DMS 273 (cell line): ENCODE data around the gene DNAJB6.

Source experiments
- DNase-seq: peaks from one replicate; lab custom pipeline; 2025; ENCODE audit not compliant: unreplicated experiment; lab: John Stamatoyannopoulos, UW

The DNAJB6 gene

DNA sequence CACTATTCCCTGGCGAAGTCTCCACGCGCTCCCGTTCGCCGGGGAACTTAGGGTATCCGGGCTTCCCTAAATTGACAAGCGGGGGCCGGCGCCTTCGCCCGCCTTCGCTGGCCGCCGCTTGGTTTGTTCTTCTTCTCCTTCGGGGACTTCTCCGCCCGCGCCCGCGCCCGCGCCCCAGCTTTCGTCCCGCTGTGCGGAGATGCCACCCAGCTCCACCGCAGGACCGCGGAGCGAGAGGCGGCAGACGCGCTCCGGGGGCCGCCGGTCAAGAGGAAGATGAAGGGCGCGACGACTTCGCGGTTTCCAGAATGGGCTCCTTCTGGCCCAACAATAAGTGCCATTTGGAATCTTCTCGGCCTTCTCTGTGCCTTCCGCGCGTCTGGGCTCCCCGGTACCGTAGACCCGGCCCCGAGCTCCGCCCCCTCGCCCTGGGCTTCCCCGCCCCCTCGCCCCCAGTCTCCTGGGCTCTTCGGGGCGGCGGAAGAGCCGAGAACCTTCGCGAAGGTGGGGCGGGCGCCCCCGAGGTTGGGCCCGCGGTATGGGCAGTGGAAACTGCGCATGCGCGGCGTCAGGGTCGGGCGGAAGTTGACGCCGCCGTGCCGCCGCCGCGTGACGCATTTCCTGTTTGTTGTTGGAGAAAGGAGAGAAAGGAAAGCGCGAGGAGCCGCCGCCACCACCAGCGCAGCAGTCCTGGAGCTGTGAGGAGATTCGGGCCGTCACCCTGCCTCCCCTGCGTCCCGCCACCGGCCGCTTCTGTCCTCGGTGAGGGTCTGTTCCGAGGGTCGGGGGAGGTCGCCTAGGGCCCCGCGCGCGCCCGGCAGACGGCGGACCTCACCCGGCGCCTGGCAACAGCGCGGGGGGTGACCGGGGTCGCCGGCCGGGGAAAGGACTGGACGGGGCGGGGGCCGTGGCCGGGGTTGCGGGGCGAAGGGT, at the start of gene DNAJB6:
Gene DNAJB6 (plus strand): TSS at position 622 of the 933 bp plus-strand sequence. CDS start 21,569 bp downstream, outside the sequence.
- peak; percentile 98 for DNase-seq

DNA sequence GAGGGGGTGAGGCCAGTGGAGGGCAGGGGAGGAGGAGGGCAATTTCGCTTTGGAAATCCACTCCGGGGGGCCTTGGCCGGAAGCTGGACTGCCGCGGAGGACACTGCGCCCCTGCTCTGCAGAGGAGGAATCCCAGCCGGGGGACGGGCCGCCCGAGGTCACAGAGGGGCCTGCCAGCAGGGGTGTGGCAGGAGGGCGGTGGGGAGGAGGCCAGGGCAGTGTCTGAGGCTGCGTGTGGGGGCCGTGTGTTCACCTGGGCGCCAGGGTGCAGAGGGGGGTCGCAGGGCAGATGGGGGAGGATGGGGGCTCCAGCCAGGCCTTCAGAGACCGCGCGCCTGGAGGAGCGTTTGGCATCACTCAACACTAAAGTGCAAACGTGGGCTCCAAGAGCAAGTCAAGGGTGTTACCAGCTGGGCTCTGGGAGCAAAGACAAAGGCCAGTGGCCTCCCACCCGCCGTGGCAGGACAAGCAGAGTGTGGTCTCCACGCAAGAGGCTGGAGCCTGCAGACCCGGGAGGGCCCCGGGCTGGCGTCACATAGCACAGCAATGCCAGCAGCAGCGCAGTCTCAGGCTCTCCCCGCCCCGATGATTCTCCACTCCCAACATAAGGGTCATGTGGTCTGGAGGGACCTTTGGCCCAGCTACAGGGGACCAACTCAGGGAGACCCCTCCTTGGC, 45.3 kb upstream of the DNAJB6 start:
- DNase-seq: no peak

DNA sequence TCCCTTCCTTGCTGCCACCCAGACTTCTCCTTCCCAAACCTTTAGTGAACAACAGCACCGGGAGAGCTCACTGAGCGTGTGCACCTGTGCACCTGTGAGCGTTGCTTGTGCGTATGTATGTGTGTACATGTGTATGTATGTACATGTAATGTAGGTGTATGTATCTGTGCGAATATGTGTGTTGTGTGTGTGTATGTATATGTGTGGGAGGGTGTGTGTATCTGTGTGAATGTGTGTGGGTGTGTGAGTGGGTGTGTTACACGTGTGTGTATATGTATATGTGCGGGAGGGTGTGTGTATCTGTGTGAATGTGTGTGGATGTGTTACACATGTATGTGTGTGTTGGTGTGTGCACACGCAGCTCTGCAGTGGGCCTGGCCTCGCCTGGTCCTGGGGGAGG, 44.5 kb upstream of the DNAJB6 start:
- DNase-seq: no peak

DNA sequence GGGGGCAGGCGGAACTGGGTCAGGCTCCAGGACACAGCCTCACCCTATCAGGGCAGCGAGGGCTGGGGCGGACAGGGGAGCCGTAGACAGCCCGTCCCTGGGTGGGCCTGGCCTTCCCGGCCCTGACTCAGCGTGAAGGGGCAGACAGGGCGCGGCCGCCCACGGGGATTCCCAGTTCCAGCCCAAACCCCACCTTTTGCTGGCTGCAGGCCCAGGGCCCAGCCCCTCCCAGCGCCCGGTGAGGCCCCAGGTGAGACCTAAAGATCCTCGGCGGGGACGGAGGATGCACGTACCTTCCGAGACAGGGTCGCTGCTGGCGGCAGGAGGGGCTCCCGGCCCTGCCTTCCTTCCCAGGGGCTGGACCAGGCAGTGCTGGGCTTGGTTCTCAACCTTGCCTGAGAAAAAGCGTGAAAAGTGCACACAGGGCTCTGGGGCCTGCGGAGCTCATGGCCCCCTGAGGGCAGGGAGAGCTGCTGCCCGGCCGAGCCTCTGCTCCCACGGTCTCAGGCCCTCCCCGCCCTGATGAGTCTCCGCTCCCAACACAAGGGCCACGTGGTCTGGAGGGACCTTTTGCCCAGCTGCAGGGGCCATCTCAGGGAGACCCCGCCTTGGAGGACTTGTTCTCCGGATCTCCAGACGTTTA, 43.9 kb upstream of the DNAJB6 start:
- DNase-seq: no peak

DNA sequence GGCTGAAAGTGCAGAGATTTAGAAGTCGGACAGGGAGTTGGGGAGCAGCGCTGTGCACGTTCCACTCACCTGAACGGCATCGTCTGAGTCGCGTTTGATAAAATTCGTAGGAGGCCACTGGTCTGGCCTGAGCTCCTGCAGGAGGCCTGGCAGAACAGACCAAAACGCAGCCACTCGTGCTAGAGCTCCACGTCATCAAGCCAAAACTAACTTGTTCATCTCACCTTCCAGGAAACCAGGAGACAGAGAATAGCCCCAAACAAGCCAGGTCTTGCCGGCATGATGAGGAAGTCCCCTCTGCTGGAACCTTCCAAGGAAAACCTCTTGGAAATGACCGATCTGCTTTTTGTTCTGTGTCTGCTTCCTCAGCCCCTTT, 43.4 kb upstream of the DNAJB6 start:
- no peak for DNase-seq

DNA sequence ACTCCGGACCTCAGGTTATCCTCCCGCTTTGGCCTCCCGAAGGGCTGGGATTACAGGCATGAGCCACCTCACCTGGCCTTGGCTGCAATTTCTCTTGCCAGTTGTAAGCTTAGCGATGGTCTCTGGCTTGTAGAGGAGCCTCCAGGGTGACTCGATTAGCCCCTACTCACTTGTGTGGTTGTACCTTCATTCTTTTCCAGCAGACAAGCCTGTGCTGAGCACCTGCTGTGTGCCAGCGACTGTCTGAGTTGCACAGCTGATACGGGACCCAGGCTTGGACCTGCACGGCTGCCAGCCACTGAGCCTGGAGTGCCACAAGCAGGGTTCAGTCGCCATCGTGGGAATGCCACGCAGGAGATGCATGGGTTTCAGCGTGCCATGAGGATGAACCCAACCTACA, 42.0 kb upstream of the DNAJB6 start:
- no peak for DNase-seq

DNA sequence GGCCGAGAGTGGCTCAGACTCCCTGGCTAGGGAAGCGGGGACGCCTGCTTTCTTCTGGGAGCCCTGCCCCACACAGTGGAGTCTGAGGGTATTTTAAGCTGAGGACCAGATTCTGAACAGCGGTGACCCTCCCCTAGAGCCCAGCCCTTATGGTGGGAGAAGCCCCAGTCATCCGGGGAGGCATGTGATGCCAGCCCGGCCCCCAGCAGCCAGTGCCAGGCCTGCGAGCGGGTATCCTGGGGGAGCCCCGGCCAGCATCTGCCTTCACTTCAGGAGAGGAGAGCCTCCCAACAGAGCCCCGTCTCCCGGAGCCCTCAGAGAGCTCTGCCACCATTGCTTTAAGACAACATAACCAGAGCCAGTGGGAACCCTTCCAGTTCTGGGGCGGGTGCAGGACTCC, 41.5 kb upstream of the DNAJB6 start:
- DNase-seq: no peak

DNA sequence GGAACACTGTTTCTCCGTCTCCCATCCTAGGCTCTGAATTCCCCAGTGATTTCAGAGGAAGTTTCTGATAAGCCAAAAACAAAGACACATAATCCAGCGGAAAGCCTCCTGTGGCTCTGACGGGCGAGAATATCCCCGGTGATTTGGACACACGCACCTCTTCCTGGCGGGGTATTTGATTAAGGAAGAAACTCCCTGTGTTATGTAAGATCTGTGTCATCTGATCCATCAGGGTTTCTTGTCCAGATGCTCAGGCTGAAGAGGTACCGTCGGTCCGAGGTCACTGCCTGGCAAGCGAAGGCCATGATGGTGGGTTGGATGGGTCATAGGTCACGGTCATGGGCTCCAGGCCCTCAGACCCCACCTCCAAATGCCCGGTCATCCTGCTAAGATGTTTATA, 39.6 kb upstream of the DNAJB6 start:
- no peak for DNase-seq

DNA sequence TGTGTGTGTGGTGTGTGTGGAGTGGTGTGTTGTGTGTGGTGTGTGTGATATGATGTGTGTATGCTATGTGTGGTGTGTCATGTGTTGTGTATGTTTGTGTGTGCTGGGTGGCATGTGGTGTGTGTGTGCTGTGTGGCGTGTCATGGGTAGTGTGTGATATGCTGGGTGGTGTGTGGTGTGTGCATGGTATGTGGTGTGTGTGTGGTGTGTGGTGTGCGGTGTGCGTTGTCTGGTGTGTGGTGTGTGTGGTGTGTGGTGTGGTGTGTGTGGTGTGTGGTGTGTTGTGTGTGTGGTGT, 37.5 kb upstream of the DNAJB6 start:
- DNase-seq: no peak

DNA sequence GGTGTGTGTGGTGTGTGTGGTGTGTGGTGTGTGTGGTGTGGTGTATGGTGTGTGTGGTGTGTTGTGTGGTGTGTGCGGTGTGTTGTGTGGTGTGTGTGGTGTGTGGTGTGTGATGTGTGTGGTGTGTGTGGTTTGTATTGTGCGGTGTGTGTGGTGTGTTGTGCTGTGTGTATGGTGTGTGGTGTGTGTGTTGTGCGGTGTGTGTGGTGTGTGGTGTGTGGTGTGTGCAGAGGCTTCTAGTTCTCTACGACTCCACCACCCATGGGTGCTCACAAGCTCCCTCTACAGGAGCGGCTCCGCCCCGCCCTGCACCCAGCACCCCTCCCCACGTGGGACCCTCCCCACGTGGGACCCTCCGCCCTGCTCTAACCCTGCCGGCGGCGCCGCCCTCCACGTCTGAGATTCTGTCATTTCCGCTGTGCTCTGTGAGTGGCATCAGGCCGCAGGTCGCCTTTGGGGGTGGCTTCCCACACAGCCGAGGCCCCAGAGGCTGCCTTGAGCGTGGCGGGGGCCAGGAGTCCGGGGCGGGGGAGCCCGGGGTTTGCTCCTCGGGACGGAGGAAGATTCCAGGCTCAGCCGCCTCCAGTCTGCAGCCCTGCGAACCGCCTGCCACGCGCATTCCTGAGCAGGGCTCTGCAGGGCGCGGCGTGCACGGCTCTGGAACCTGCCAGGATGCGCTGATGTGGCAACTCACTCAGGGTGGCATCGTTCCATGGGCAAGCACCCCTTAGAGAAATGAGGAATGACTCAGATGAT, 37.0 kb upstream of the DNAJB6 start:
- peak; percentile 35 for DNase-seq

DNA sequence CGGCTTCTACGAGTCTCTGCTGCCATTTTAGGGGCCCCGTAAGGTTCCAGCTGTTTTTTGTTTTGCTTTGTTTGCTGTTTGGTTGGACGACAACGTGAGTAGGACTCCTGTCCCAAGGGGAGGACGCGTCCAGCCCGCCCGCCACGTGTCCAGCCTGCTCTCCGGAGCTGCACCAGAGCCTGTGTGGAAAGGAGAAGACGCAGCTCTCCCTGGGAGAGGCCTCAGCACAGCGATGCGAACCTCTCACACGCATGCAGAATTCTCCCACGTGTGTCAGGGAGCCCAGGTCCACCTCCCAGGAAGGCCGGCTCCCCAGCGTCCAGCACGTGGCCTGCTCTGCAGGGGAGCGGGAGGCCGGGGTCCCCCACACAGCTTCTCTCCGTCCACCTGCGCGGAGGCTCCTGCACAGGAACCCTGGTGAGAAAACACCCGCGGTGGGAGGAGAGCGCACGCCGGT, 36.4 kb upstream of the DNAJB6 start:
- DNase-seq: no peak

DNA sequence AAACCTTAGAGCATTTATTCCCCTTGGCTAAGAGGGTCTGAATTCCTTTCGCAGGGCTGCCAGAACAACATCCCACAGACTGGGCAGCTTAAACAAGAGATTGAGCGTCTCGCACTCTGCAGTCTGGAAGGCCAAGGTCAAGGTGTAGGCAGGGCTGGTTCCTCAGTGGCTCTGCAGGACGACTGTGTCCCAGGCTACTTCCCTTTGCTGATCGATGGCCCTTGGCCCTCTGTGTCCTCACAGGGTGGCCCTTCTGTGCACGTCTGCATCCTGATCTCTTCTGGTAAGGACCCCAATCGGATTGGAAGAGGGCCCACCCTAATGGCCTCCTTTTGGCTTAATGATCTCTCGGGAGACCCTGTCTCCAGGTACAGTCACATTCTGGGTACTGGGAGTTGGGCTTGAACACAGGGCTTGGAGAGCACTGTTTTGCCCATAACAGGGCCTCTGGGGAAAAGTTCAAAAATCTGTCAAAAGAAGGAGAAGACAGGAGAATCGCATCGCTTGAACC, 35.1 kb upstream of the DNAJB6 start:
- DNase-seq: no peak

DNA sequence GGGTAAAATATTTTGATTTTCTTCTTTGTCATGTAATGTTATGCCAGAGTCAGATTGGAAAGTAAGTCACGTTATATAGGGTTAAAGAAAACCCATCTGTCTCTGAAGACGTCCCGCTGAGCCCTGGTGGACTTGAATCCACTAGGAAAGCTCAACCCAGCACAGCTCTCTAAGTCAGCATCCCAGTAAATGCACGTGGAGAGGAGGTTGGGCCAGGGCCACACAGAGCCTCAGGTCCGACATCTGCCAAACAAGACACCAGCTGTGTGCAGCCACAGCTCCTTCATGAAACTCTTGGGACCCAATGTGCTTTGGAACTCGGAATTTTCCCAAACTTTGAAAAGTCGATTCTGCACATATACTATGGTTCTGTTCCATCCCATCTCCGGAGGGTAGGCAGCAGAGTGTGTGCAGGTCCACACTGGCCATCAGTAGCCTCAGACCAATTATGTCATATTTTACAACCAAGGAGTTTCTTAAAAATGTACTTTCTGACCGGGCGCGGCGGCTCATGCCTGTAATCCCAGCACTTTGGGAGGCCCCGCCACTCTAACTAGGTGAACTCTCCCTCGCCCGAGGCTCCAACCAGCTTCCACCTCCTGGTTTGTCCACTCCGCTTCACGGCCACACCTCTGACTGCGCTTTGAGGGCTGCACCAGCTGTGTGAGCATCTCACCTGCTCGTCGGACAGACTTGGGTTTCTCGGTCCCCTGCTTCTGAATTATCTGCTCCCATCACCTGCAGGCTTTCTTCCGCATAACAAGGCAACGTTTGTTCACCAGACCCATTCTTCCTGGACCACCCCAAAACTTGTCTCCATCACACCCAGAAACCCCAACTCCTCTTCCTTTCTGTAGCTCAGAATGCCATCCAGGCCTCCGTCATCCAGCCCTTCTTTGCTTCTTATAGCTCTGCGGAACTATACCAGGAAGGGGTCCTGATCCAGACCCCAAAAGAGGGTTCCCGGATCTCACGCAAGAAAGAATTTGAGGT, 29.7 kb upstream of the DNAJB6 start:
- DNase-seq: peak; percentile 60

DNA sequence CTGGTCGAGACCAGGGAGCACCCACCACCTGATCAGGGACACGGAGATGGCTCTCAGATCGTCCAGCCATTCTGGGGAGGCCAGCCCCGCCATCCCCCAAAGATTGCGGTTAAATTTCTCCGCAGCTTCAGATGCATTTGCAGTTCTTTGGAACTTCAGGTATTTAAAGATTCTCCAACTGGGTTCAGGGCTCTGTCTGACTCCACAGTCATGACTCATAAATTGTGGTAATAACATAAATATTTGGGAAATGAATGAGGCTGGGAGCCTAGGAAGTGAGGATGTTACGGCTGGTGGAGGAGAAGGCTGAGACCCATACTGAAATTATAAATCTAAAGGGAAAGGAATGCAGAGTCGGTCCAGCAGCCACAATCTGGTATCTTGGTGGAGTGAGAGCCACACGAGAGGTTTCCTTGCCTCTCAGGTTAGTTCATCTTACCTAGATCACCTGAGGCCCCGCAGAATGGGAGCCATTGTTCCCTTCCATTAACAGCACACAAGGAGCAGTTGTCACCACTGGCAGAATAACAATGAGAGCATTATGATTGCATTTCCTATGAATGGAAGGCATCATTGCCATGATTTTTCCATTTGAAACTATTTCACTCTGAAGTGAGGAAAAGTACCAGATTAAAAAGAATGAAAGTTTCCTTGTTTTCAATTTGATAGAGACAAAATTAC, 26.7 kb upstream of the DNAJB6 start:
- no peak for DNase-seq

DNA sequence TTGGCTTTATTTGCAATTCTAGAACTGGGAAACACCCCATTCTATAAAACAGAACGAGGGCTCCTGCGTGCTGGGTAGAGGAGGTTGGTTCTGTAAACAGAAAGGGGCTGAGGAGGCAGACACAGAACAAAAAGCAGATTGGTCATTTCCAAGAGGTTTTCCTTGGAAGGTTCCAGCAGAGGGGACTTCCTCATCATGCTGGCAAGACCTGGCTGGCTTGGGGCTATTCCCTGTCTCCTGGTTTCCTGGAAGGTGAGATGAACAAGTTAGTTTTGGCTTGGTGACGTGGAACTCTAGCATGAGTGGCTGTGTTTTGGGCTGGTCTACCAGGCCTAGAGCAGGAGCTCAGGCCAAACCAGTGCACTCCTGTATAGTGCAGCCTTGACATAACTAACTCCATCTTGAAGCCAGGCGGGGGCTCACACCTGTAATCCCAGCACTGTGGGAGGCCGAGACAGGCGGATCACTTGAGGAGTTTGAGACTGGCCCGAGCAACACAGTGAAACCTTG, 26.1 kb upstream of the DNAJB6 start:
- DNase-seq: no peak

DNA sequence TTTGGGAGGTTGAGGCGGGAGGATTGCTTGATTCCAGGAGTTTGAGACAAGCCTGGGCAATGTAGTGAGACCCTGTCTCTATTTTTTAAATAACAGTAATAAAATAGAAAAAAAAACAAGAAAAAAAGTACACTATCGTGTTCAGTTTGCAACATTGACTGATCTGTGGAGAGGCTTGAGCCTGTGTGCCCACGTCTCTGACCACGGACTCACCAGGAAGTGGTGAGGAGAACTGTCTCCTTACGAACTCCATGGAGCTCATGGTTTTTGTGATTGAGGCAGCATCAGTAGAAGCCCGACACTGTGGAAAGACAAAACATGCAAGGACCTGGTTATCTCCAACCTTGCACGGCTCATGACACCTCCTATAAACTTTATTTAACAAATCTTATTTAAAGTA, 23.9 kb upstream of the DNAJB6 start:
- no peak for DNase-seq

DNA sequence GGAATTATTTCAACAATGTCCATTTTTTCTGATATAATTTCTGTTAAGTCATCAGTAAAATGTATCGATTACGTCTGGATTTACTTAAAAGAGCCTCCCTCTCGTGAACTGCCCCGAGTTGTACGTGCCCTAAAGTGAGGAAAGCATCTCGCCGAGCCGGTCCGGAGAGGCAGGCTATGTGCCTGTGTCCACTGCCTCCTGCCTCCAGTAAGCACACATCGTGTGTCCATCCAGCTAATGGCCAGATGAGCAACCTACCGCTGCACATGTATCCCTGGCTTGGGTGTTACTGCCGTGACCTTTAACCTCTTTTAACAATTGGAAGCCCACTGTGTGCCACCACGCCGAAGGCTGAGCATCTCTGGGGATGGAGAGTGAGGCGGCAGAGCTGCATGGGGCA, 23.2 kb upstream of the DNAJB6 start:
- no peak for DNase-seq

DNA sequence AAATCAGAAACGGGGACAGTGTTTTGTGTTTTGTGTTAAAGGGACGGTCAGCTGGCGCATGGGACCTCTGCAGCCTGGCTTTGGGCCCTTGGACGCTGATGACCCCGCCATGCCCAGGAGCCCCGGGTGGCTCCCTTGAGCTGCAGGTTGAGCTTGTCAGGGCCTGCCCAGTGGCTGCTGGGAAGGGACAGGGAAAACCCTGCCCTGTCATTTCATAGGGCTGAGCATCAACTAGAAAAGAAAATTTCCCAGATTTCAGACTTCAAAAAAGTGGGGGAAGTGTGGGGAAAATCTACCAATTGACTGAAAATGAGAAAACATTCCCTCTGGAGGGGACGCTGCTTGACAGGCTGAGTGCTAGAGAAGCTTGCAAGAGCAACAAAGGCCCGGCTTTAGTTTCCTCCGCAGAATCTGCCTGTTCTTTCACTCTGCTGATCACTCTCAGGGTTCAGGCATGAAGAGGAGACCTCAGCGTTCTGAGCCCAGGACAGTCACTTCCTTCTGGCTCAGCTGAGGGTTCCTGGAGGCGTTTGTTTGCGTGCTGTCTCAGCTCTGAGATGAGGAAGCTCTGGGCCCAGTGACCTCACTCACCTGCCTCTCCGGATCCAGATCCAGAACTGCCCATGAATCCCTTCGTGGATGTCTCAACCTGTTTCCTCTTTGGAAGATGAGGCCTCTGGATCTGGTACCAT, 18.6 kb upstream of the DNAJB6 start:
- no peak for DNase-seq

DNA sequence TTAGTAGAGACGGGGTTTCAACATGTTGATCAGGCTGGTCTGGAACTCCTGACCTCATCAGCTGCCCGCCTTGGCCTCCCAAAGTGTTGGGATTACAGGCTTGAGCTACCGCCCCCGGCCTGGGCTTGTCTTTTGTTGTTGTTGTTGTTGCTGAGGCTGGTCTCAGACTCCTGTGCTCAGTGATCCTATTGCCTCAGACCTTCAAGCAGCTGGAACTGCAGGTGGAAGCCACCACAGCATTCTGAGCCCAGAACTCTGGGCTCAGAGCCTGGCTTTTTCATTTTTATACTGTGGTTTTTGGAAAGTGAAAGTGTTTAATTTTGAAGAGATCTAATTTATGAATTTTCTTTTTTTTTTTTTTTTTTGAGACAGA, 16.2 kb upstream of the DNAJB6 start:
- no peak for DNase-seq
